OCI-LY7 (cell line): ENCODE data around the gene LMX1B. TPM values are rescaled to one million over a fixed set of nuclear protein-coding genes. Genes with fewer than 3 reads are reported as not detected.

Experiments used
- BruUV-seq: library from RNA; stranded (reverse); fragments of 400-500 nt; replicated peaks from 2 replicates; lab custom pipeline; 2021; lab: Mats Ljungman, UMichigan
- CTCF ChIA-PET: fragments of 300-600 bp; sonication (Branson Sonifier 250); formaldehyde crosslinking; loops from one replicate; lab custom pipeline; 2022; ENCODE audit warnings: antibody characterized with exemption; ENCODE audit not compliant: unreplicated experiment; lab: Charles Lee
- POLR2A ChIA-PET: fragments of 300-600 bp; sonication (Branson Sonifier 250); formaldehyde crosslinking; loops from one replicate; lab custom pipeline; 2022; ENCODE audit warnings: antibody characterized with exemption; lab: Charles Lee
- DNase-seq: peaks from one replicate; pipeline ENCODE4 v3.0.0-alpha.2; 2015; ENCODE audit warnings: low spot score
- H2AFZ ChIP-seq: fragments of 200-600 bp; sonication (generic), shearing (Covaris generic); 2 replicates; pipeline ENCODE4 v1.6.1; 2014; ENCODE audit warnings: mild to moderate bottlenecking, antibody characterized with exemption, low read length, moderate library complexity
- H3K27ac ChIP-seq: fragments of 200-600 bp; sonication (generic); 2 replicates; pipeline ENCODE4 v1.5.1; 2014; ENCODE audit warnings: mixed run types, low read depth, mild to moderate bottlenecking, moderate library complexity, low read length, inconsistent platforms; ENCODE audit not compliant: poor library complexity, severe bottlenecking
- H3K36me3 ChIP-seq: fragments of 200-600 bp; sonication (generic); 2 replicates; pipeline ENCODE4 v1.6.1; 2014; ENCODE audit warnings: mild to moderate bottlenecking, antibody characterized with exemption, low read length, moderate library complexity, mixed read lengths; ENCODE audit not compliant: insufficient read depth
- H3K4me1 ChIP-seq: fragments of 200-600 bp; sonication (generic); 2 replicates; pipeline ENCODE4 v1.5.1; 2014; ENCODE audit warnings: mild to moderate bottlenecking, low read length; ENCODE audit not compliant: insufficient read depth, poor library complexity, severe bottlenecking
- H3K4me2 ChIP-seq: fragments of 200-600 bp; sonication (generic); 2 replicates; pipeline ENCODE4 v1.6.1; 2014; ENCODE audit warnings: mild to moderate bottlenecking, low read length
- H3K4me3 ChIP-seq: fragments of 200-600 bp; sonication (generic); 2 replicates; pipeline ENCODE4 v1.5.1; 2014; ENCODE audit warnings: mild to moderate bottlenecking, low read depth, low read length; ENCODE audit not compliant: poor library complexity, severe bottlenecking
- H3K79me2 ChIP-seq: fragments of 200-600 bp; sonication (generic); 2 replicates; pipeline ENCODE4 v1.6.1; 2016; ENCODE audit warnings: low read depth, mild to moderate bottlenecking, low read length, moderate library complexity, mixed read lengths; ENCODE audit not compliant: insufficient read depth
- H3K9me2 ChIP-seq: fragments of 200-600 bp; sonication (generic); 2 replicates; pipeline ENCODE4 v1.6.1; 2016; ENCODE audit warnings: mild to moderate bottlenecking, low read length, mixed read lengths; ENCODE audit not compliant: insufficient read depth
- H3K9me3 ChIP-seq: fragments of 200-600 bp; sonication (generic); 2 replicates; pipeline ENCODE4 v1.6.1; 2014; ENCODE audit warnings: mild to moderate bottlenecking, mixed run types, low read length, mixed read lengths
- H4K20me1 ChIP-seq: fragments of 200-600 bp; sonication (generic); 2 replicates; pipeline ENCODE4 v1.6.1; 2014; ENCODE audit warnings: mild to moderate bottlenecking, antibody characterized with exemption, low read length, moderate library complexity, mixed read lengths; ENCODE audit not compliant: insufficient read depth
- EZH2phosphoT487 ChIP-seq: fragments of 200-600 bp; sonication (generic); IDR thresholded peaks from 2 replicates; pipeline ENCODE4 v1.6.1; 2018; ENCODE audit warnings: low read depth, borderline replicate concordance, mild to moderate bottlenecking, mixed run types, antibody characterized with exemption, low read length, moderate library complexity, mixed read lengths
- intact Hi-C: fragments of 100-400 bp; cut with micrococcal nuclease; formaldehyde crosslinking; loops from one replicate; pipeline ENCODE4 v1.10.0; 2022; ENCODE audit not compliant: unreplicated experiment
- total RNA-seq, 2 experiments: library from RNA; depleted of rRNA in 1 of 2; stranded (reverse); fragments of >200 nt in 1 of 2; shearing (Covaris generic) in 1 of 2; gene quantifications; 2 replicates each; pipeline ENCODE4 v1.2.3, GENCODE V29; 2014 to 2022
- TF ChIP-seq, protein P1 (sequence below): fragments of 200-600 bp; sonication (generic); conservative IDR thresholded peaks from 2 replicates; pipeline ENCODE4 v1.5.1; 2014; ENCODE audit warnings: mild to moderate bottlenecking, antibody characterized with exemption, low read length, moderate library complexity, mixed read lengths

Gene LMX1B
- total RNA-seq, 2 experiments from 2014 or later: not detected

GRCh38 chr9:126719618-126720031 lies 105.9 kb downstream of the LMX1B start:
- DNase-seq: peak; percentile 85
- Histone ChIP-seq H3K9me3 (no peaks in the 10 kb centered on the region), H2AFZ (peak overlapping the region; percentile 80; the same call in 1 of the 2 replicates), H3K4me3 (no peak overlapping the region), H4K20me1 (no peaks in the 10 kb centered on the region), H3K9me2 (no peaks in the 10 kb centered on the region), H3K79me2 (no peaks in the 10 kb centered on the region), H3K36me3 (no peaks in the 10 kb centered on the region), H3K4me2 (peak overlapping the region; percentile 57), H3K4me1 (peaks cover 31% of the 10 kb centered on the region), H3K27ac (no peak overlapping the region)
- intact Hi-C loops: no loop called here
- POLR2A ChIA-PET: no interaction called here
- CTCF ChIA-PET: no interaction called here
- no TSS peak for BruUV-seq
- TF ChIP-seq, protein P1, sequence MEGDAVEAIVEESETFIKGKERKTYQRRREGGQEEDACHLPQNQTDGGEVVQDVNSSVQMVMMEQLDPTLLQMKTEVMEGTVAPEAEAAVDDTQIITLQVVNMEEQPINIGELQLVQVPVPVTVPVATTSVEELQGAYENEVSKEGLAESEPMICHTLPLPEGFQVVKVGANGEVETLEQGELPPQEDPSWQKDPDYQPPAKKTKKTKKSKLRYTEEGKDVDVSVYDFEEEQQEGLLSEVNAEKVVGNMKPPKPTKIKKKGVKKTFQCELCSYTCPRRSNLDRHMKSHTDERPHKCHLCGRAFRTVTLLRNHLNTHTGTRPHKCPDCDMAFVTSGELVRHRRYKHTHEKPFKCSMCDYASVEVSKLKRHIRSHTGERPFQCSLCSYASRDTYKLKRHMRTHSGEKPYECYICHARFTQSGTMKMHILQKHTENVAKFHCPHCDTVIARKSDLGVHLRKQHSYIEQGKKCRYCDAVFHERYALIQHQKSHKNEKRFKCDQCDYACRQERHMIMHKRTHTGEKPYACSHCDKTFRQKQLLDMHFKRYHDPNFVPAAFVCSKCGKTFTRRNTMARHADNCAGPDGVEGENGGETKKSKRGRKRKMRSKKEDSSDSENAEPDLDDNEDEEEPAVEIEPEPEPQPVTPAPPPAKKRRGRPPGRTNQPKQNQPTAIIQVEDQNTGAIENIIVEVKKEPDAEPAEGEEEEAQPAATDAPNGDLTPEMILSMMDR: no peak
- no peak for TF ChIP-seq EZH2phosphoT487

GRCh38 chr9:126720036-126720435 lies 106.3 kb downstream of the LMX1B start:
- TF ChIP-seq, protein P1: no peak
- TF ChIP-seq EZH2phosphoT487: no peak
- H4K20me1 ChIP-seq: no peaks in the 10 kb centered on the region
- H3K4me3 ChIP-seq: no peak overlapping the region
- H2AFZ ChIP-seq: no peak overlapping the region
- ChIA-PET CTCF (interaction anchor here (0.6 kb wide), 1 partner anchor 1479 kb away, joined by 6 read pairs; the partner anchor contains the start of gene HSPA5), POLR2A (no interaction called here)
- H3K9me3 ChIP-seq: no peaks in the 10 kb centered on the region
- no peak overlapping the region for H3K27ac ChIP-seq
- no peaks in the 10 kb centered on the region for H3K36me3 ChIP-seq
- H3K4me1 ChIP-seq: peaks cover 31% of the 10 kb centered on the region
- BruUV-seq: no TSS peak
- H3K79me2 ChIP-seq: no peaks in the 10 kb centered on the region
- DNase-seq: no peak
- intact Hi-C loops: no loop called here
- H3K9me2 ChIP-seq: no peaks in the 10 kb centered on the region
- peak overlapping the region; percentile 57 for H3K4me2 ChIP-seq

- peaks cover 31% of the 10 kb centered on the region for H3K4me1 ChIP-seq
- no peaks in the 10 kb centered on the region for H3K9me2 ChIP-seq
- BruUV-seq: no TSS peak
- CTCF ChIA-PET: interaction anchor here (0.6 kb wide), 1 partner anchor 1480 kb away, joined by 6 read pairs; the partner anchor contains the start of gene HSPA5
- intact Hi-C loops: no loop called here
- POLR2A ChIA-PET: no interaction called here
- DNase-seq: no peak
- TF ChIP-seq, protein P1: no peak
- no peak for TF ChIP-seq EZH2phosphoT487
- no peaks in the 10 kb centered on the region for H3K9me3 ChIP-seq
- H3K4me3 ChIP-seq: no peak overlapping the region
- no peak overlapping the region for H3K27ac ChIP-seq
- H3K79me2 ChIP-seq: no peaks in the 10 kb centered on the region
- no peak overlapping the region for H3K4me2 ChIP-seq
- no peaks in the 10 kb centered on the region for H4K20me1 ChIP-seq
- H3K36me3 ChIP-seq: no peaks in the 10 kb centered on the region
- H2AFZ ChIP-seq: no peak overlapping the region
Observed at GRCh38 chr9:126720661-126721563, 107.2 kb downstream of the LMX1B start.
